HepG2 (cell line): ENCODE results near the gene U2AF2. TPM values are rescaled to one million over a fixed set of nuclear protein-coding genes. Genes with fewer than 3 reads are reported as not detected.

ENCODE experiments used
- AGO1 ChIP-seq: fragments of 200-400 bp; formaldehyde crosslinking; IDR thresholded peaks from 2 replicates; pipeline ENCODE4 v1.6.1; 2017; ENCODE audit warnings: mild to moderate bottlenecking, low read depth, low read length, moderate library complexity; ENCODE audit not compliant: poor library complexity, severe bottlenecking
- CBX5 ChIP-seq: sonication (generic); formaldehyde crosslinking; IDR thresholded peaks from 2 replicates; pipeline ENCODE4 v1.4.0; 2020; ENCODE audit warnings: missing genetic modification reagents, borderline replicate concordance
- FOXO1 ChIP-seq: sonication (generic); formaldehyde crosslinking; IDR thresholded peaks from 2 replicates; pipeline ENCODE4 v1.4.0; 2020; ENCODE audit warnings: missing genetic modification reagents
- KLF9 ChIP-seq: IDR thresholded peaks from 2 replicates; pipeline ENCODE4 v1.6.1; 2016; ENCODE audit warnings: low read depth
- LCORL ChIP-seq, 2 experiments: fragments of 450-650 bp in 1 of 2; sonication (generic) in 1 of 2; formaldehyde crosslinking in 1 of 2; IDR thresholded peaks; 2 replicates each; pipeline versions ENCODE4 v1.5.0 to v1.6.1; 2017 to 2020; ENCODE audit warnings: antibody characterized with exemption in 1 of 2, missing genetic modification reagents in 1 of 2
- MEIS1 ChIP-seq: sonication (generic); formaldehyde crosslinking; IDR thresholded peaks from 2 replicates; pipeline ENCODE4 v1.9.0; 2021; ENCODE audit warnings: mild to moderate bottlenecking, missing genetic modification reagents, moderate library complexity, borderline replicate concordance
- NR0B2 ChIP-seq: sonication (generic); formaldehyde crosslinking; IDR thresholded peaks from 2 replicates; pipeline ENCODE4 v1.4.0; 2020; ENCODE audit warnings: mild to moderate bottlenecking, missing genetic modification reagents
- PLSCR1 ChIP-seq: sonication (generic); formaldehyde crosslinking; IDR thresholded peaks from 2 replicates; pipeline ENCODE4 v1.5.0; 2020; ENCODE audit warnings: missing genetic modification reagents, mild to moderate bottlenecking, borderline replicate concordance
- SATB2 ChIP-seq: sonication (generic); formaldehyde crosslinking; IDR thresholded peaks from 2 replicates; pipeline ENCODE4 v1.5.0; 2020; ENCODE audit warnings: missing genetic modification reagents
- THRA ChIP-seq: sonication (generic); formaldehyde crosslinking; IDR thresholded peaks from 2 replicates; pipeline ENCODE4 v1.4.0; 2020; ENCODE audit warnings: missing genetic modification reagents, borderline replicate concordance
- TRIM24 ChIP-seq: sonication (generic); formaldehyde crosslinking; IDR thresholded peaks from 2 replicates; pipeline ENCODE4 v1.8.0; 2022; ENCODE audit warnings: mild to moderate bottlenecking, missing genetic modification reagents
- ZMAT5 ChIP-seq: sonication (generic); formaldehyde crosslinking; IDR thresholded peaks from 2 replicates; pipeline ENCODE4 v1.5.0; 2020; ENCODE audit warnings: mild to moderate bottlenecking, low read depth, missing genetic modification reagents, borderline replicate concordance
- ZNF18 ChIP-seq: sonication (generic); formaldehyde crosslinking; IDR thresholded peaks from 2 replicates; pipeline ENCODE4 v1.8.0; 2022; ENCODE audit warnings: mild to moderate bottlenecking, missing genetic modification reagents; ENCODE audit not compliant: insufficient replicate concordance
- ZNF260 ChIP-seq: sonication (generic); formaldehyde crosslinking; IDR thresholded peaks from 2 replicates; pipeline ENCODE4 v1.4.0; 2020; ENCODE audit warnings: missing genetic modification reagents, low read depth, mild to moderate bottlenecking, borderline replicate concordance
- ZNF350 ChIP-seq: sonication (generic); formaldehyde crosslinking; IDR thresholded peaks from 2 replicates; pipeline ENCODE4 v1.4.0; 2020; ENCODE audit warnings: mild to moderate bottlenecking, low read depth, missing genetic modification reagents, borderline replicate concordance
- ZNF549 ChIP-seq: sonication (generic); formaldehyde crosslinking; IDR thresholded peaks from 2 replicates; pipeline ENCODE4 v1.5.0; 2020; ENCODE audit warnings: missing genetic modification reagents
- ZNF737 ChIP-seq: sonication (generic); formaldehyde crosslinking; IDR thresholded peaks from 2 replicates; pipeline ENCODE4 v1.5.0; 2020; ENCODE audit warnings: missing genetic modification reagents, mild to moderate bottlenecking, borderline replicate concordance
- ZNF784 ChIP-seq: sonication (generic); formaldehyde crosslinking; IDR thresholded peaks from 2 replicates; pipeline ENCODE4 v1.5.1; 2020; ENCODE audit warnings: missing genetic modification reagents, mild to moderate bottlenecking, borderline replicate concordance
- ZNF83 ChIP-seq: sonication (generic); formaldehyde crosslinking; IDR thresholded peaks from 2 replicates; pipeline ENCODE4 v1.4.0; 2020; ENCODE audit warnings: missing genetic modification reagents, mild to moderate bottlenecking, borderline replicate concordance
- ZSCAN25 ChIP-seq: sonication (generic); formaldehyde crosslinking; IDR thresholded peaks from 2 replicates; pipeline ENCODE4 v1.8.0; 2022; ENCODE audit warnings: mild to moderate bottlenecking, missing genetic modification reagents
- polyA plus RNA-seq, 8 experiments: library from polyadenylated mRNA; depleted of rRNA in 3 of 8; stranded (reverse) in 7 of 8; unstranded in 1 of 8; fragments of >200 nt; fragmentation: Illumina TruSeq in 4 of 8; extraction: Trizol in 4 of 8; gene quantifications; 2 replicates each; pipeline versions ENCODE4 v1.2.1 to v1.2.3, GENCODE V29; 2011 to 2016; ENCODE audit warnings: low read depth in 4 of 8, missing spikeins in 1 of 8, mixed read lengths in 1 of 8; ENCODE audit not compliant: insufficient read depth in 1 of 8
- total RNA-seq, 5 experiments: library from RNA; depleted of rRNA; stranded (reverse); fragments of >200 nt; fragmentation: Illumina TruSeq; extraction: Trizol; gene quantifications; 2 replicates each; pipeline ENCODE4 v1.2.3, GENCODE V29; 2016; ENCODE audit warnings: low read depth in 1 of 5
- TF ChIP-seq, protein P1 (sequence below): sonication (generic); formaldehyde crosslinking; IDR thresholded peaks from 2 replicates; pipeline ENCODE4 v1.5.0; 2020; ENCODE audit warnings: missing genetic modification reagents

The U2AF2 gene
- total and polyA plus RNA-seq, 2 of the 13 experiments (the other 11 are each of a cell fraction or from before 2014, with no cell fraction given) = 84.3 to 124 TPM

DNA sequence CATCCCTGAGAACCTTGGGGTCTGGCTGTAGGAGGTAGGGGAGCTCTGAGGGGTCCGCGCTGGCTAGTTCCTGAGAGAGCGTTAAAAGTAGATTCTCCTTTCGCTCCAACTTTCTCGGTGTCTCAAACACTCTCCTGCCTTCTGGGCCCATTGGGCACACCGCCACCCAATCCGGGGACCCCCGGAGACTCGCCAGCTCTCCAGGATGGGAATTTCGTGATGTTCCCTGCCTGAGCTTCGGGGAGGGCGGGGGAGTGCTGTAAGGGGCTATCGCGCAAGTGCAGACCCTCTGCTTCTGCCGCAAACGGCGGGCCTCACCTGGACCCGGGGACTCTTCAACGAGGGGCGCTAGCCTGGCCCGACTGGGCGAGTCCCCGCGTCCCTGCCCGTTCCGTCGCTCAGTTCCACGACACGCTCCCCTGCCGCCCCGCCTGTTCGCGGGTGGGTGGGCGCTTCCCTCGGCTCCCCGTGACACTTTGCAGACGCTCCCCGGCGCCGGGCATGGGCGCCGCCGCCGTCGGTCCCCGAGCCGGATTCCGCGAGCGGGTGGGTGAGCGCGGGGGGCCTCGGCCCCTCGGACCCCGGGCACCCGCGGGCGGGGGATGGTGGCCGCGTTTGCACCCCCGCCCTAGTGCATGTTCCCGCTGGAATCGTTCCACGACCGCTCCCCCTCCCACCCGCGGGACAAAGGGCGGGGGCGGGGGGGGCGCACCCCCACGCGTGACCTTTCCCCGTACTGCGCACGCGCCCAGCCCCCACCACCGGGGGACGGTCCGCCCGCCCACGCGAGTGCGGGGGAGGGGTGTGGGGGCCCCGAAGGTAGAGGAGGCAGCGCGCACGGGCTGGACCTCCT, 6.9 kb upstream of the U2AF2 start, which contains the start of gene CCDC106 (continued):
- TF ChIP-seq ZNF18 (CRISPR knock-in tag) (no peak), PLSCR1 (CRISPR knock-in tag) (no peak), TRIM24 (CRISPR knock-in tag) (no peak), ZNF260 (CRISPR knock-in tag) (no peak), ZNF350 (CRISPR knock-in tag) (no peak), MEIS1 (CRISPR knock-in tag) (no peak), ZNF549 (CRISPR knock-in tag) (no peak), ZSCAN25 (no peak), THRA (CRISPR knock-in tag) (peak; percentile 59; the same call in 1 of the 2 replicates), LCORL (IDR thresholded peaks at IDR 0.05) (no peak), LCORL (CRISPR knock-in tag; IDR thresholded peaks at IDR 0.05) (no peak), AGO1 (peak; percentile 94), ZNF83 (CRISPR knock-in tag) (0 out of 2 replicates have a peak, but pooled peaks have one; percentile 33), CBX5 (CRISPR knock-in tag) (no peak), SATB2 (CRISPR knock-in tag) (no peak), ZNF784 (CRISPR knock-in tag) (no peak; the same call in 1 of the 2 replicates), NR0B2 (CRISPR knock-in tag) (no peak), KLF9 (CRISPR knock-in tag) (no peak), ZMAT5 (CRISPR knock-in tag) (no peak), ZNF737 (CRISPR knock-in tag) (no peak), FOXO1 (CRISPR knock-in tag) (no peak)
- TF ChIP-seq, protein P1, sequence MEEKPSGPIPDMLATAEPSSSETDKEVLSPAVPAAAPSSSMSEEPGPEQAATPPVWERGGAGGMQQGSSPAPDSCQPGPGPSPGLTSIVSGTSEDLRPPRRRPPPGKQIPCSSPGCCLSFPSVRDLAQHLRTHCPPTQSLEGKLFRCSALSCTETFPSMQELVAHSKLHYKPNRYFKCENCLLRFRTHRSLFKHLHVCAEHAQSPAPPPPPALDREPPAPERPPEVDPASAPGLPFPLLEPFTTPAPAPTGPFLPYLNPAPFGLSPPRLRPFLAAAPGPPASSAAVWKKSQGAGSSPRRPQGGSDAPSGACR = no peak
